ENCODE results near the gene C2CD4B.

DNA sequence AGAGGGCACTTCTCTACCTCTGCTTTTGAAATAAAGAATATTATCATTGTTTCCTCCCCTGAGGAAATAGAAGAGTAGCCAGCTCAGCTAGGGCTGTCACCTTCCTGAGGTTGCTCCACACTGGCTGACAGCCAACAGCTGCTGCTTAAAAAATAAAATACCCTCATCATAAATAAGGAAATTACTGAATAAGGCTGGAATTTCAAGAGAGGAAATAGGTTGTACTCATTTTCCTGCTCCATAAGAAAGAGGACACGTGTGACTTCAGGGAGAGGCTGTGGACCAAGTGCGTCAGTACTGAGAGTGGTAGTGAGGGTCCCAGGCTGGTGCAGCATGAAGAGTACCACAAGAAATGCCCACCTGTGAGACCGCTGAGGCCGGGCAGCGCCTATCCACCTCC lies 8.1 kb upstream of the C2CD4B start:
- no peak for TF ChIP-seq POLR2AphosphoS5 (IDR thresholded peaks at IDR 0.05; ENCODE audit: low read depth, low read length)
- TF ChIP-seq POLR2A (IDR thresholded peaks at IDR 0.05; ENCODE audit: low read depth, low read length): no peak
- no peak for TF ChIP-seq TAF1 (IDR thresholded peaks at IDR 0.05; ENCODE audit: borderline replicate concordance, low read depth, low read length)

All from GM12892 (cell line).